Measurements from ENCODE around the gene COPS8.

COPS8 gene

DNA sequence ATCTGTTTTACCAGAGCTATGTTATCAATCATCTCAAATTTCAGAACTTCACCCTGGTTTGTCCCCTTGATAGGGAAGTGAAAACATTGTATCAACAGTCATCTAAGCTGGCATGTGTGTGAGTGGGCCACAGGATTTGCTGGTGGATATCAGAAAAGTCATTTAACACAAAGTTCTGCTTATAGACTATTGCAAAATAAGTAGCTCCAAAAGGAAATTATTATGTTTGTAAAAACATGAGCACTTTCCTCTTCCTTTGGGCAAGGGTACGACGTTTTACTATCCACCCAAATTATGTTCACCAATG, 20.7 kb upstream of the COPS8 start:
- DNase-seq: no peak

DNA sequence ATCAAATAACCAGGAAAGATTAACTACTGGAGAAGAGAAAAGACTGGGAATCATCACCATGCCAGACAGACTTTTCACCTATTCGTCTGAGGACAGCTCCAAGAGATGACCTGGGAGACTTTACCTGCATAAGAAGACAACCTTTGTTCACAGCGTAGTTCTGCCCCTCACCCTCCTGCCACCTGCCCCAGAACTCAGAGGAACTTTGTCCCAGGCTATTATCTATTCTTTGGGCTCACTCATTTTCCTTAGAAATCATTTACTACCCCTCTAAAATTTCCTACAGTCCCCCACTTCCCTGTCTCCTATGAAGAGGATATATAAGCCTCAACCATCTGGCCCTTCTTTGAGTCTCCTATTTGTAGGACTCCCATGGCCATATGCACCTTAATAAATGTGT, 19.3 kb upstream of the COPS8 start:
- DNase-seq: no peak

- DNase-seq: no peak
These were observed 17.6 kb upstream of the COPS8 start for GRCh38 chr2:237068005-237068576.

DNA sequence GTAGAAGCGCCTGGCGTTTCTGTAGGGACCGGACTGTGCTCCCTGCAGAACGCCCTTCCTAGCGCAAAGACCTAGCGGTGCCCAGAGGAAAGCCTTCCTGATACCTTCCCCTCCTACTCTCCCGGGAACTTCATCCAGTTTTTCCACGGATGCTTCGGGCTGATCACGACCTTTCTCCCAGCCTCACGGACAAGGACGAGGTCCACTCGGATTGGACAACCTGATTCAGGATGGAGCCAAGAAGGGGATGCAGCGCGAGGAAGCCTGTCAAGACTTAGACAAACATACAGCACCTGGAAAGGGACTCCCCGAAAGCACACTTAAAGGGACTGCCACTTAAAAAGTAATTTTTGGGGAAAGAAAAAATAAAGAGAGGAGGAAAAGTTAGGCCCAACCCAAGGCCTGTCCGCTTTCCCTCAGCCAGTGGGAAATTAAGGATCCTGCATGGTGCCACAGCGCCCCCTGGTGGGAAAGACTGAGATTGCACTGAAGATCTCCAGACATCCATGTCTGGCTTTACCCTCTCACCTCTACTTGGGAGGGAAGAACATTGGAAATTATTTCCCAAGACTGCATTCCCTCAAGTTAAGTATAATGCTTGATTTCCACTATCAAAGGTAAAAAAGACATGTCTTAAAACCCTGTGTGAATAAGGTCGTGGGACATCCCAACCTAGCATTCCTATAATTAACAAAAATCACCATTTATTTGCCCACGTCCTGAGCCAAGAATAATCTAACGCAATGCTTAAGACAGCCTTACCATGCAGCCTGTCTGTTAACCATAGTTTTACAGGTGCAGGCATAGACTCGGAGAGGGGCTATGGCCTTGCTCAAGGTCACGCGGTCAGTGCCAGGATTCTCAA, 13.4 kb upstream of the COPS8 start:
- peak; percentile 24 to 70 (median 48) for DNase-seq

DNA sequence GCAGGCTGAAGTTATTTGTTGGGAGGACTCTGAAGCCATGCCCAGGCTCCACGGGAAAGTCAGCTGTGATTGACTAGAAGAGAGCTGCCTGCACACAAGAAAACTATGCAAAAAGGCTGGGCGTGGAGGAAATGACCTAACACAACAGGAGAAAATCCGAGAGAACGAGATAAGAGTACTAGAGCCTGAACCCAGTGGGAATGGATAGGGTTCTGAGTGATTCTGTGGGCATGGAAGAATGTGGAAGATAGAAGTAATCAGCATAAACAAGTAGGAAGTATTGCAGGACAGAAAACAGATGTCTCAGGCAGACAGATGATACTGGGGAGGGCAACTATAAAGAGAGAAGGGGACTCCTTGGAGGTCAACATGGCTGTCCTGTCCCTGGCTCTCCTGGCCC, 12.1 kb upstream of the COPS8 start:
- DNase-seq: no peak

GRCh38 chr2:237074211-237074993, 11.3 kb upstream of the COPS8 start:
- DNase-seq: no peak

DNA sequence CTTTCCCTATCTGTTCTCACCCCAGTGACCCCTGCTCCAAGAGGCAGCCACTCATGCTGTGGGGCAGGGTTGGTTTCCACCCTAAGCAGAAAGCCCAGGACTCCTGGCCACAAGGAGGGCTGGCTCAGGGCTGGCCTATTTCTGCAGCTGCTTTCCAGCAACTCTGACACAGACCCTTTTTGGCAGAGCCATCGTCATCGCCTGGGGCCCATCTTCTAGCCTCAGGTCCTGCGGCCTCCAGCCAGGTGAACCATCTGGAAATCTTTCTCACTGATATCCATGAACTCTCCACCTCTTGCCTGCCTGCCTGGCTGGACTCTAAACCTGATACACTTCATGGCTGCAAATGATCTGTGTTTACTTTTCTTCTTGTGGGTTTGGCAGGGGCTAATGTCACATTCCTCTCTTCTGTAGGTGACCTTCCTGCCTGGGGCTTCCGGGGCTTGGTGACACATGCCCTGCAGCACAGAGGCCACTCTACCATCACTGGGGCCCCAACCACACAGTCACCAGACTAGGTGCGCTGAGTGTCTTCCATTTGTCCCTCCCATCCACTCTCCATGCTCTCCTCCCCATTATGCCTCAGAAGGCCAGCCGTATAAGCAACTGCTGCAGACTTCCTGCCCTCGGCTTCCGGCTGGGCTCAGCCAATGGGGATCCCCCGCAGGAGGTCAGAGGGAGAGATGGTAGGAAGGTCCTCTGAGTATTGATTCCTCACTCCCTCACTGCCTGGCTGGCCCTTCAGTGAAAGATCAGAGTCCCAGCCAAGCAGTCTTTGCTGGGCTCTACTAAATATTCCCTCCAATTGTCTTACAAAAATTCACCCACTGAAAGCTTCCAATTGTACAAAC, 9.7 kb upstream of the COPS8 start:
- no peak for DNase-seq

DNA sequence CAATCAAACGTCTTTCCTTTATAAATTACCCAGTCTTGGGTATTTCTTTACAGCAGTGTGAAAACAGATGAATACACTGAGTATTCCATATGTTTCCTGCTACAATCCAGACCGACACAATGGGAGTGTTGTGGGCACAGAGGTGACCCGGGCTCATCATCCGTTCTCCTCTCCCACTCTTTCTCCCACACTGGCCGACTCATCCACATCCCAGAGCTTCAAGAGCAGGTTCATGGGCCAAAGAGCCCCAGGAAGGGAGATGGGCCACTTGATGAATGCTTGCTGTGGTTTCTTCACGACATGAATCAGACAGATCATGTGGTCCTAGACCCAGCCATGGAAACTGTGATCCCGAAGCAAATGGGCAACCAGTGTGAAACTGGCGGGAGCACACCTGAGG, 4.1 kb upstream of the COPS8 start:
- DNase-seq: no peak

DNA sequence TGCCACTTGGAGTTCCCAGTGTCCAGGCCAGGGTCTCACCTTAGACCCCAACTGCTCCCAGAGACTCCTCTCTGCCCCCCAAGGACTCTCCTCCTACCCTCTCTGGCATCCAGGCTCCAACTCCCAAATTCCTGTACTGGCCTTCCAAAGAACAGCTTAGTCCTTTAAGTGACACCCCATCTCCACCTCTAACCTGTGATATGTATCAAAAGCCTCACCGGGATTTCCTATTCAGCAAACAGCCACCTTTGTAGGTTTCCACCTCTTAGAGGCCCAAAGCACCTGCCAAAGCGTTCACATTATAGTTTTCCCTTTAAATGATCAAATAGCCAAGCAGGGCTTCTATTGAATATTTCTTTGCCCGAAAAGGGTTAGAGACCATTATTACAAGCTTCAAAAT, 2.7 kb upstream of the COPS8 start:
- DNase-seq: no peak

GRCh38 chr2:237084444-237084843, 1.2 kb upstream of the COPS8 start:
- no peak for DNase-seq

- no peak for DNase-seq
These were observed 5.2 kb downstream of the COPS8 start for GRCh38 chr2:237090906-237091305.

GRCh38 chr2:237091779-237092436, 6.2 kb downstream of the COPS8 start:
- no peak for DNase-seq

- DNase-seq: no peak
These were observed 6.8 kb downstream of the COPS8 start for GRCh38 chr2:237092506-237092905.

- no peak for DNase-seq
These were observed 7.5 kb downstream of the COPS8 start for GRCh38 chr2:237092920-237093781.

DNA sequence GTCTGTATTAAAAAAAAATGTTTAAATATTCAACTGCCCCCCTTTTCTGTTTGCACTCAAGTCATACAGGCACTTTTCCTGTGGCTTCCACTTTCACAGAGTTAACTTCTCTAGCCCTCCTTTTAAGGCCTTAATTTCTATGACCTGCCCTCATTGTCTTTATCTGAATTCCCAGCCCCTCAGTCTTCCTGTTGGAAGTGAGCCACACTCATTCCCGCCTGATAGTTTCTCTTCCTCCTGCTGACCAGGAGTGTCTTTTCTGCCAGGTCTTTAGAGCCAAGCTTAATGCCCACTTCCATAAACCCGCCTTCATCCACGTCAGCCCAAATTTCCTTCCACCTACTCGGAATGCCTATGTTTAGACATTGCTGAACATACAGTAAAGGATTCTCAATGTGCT, 10.5 kb downstream of the COPS8 start:
- DNase-seq: no peak

GRCh38 chr2:237096911-237097310, 11.2 kb downstream of the COPS8 start:
- DNase-seq: no peak

DNA sequence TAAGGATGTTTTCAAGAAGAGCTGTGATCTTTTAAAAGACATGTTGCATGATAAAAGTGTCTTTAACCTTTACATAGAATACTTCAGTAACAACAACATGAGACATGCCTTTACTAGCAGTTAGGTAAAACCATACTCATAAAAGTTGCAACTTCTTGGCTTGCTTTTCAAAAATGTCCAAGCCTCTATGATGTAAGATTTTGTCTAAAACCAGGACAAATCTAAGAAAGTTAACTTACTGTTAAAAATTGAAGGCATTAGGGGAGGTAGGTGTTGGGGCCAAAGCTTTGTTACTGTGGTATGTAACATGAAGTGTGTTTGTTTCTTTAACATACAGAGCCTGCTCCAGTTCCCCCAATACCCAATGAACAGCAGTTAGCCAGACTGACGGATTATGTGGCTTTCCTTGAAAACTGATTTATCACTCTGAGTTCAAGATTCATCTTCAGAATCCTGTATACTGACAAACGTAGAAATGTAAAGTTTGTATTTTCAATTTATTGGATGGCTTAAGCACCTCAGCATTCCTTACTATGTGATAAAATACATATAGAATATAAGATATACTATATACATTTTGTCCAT, 11.7 kb downstream of the COPS8 start:
- DNase-seq: no peak

DNA sequence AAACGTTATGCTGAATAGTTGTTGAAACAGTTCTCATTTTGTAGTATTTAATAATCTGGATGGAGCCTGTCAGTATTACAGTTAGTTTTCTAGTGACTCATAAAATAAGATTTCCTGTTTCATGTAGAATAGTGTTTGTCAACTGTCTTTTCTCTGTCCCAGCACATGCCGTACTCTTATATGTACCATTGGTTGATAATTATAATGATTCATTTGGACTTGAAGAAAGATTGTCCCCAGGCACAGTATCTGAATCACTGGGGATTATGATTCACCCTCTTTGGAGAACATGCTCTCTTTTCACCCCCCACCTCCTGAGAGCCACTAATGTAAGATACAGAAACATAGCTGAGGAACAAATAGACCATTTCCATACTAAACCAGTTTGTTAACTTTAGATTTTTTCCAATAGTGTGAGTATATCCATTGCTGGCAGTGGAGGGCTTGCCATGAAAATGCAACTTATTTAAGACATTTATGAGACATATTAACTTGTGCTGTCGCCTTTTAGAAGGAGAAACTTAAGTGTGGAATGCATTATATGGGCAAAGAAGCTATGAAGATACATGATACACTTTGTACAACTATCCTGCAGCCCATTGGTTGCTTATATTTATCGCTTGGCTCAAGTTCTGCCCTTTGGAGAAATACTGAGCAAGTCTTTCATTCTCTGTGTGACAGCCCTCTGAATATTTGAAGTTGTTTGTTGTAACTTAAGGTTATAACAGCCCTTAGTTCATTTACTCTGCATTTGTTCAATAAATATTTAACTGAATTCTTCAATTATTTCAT, 12.4 kb downstream of the COPS8 start:
- DNase-seq: no peak

DNA sequence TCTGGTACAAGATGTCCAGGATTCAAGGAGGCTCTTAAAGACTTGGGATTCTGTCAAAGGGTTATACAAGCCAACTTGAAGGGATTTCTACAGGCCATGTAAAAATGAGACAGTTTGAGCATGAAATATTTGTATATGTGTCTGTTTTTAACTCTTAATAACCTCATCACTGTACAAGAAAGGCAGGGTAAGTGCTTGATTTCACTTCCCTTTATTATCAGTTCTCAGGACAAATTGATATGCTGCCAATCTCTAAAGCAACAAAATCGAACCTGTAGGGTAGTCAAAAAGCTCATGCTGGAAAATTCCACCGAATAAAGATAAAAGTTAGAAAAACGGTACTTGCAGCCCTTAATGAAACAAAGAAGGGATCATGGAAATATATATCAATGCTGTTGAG, 14.1 kb downstream of the COPS8 start:
- DNase-seq: no peak
